Hepatocyte (in vitro differentiated cells): Measurements from ENCODE around the gene NFIA. TPM values are rescaled to one million over a fixed set of nuclear protein-coding genes. Genes with fewer than 3 reads are reported as not detected.

Source experiments
- DNase-seq: peaks from one replicate; pipeline ENCODE4 v3.0.0-alpha.2; 2016; ENCODE audit warnings: low spot score
- H2AFZ ChIP-seq: fragments of 200-600 bp; sonication (generic); 2 replicates; pipeline ENCODE4 v1.6.0; 2016; ENCODE audit warnings: antibody characterized with exemption, mild to moderate bottlenecking
- H3K27ac ChIP-seq: fragments of 200-600 bp; sonication (generic); 2 replicates; pipeline ENCODE4 v1.5.1; 2016; ENCODE audit warnings: mild to moderate bottlenecking
- H3K27me3 ChIP-seq: fragments of 200-600 bp; sonication (generic); 2 replicates; pipeline ENCODE4 v1.6.1; 2016
- H3K36me3 ChIP-seq: fragments of 200-600 bp; sonication (generic); replicated peaks from 2 replicates; pipeline ENCODE4 v1.5.1; 2016; ENCODE audit warnings: low read depth; ENCODE audit not compliant: insufficient read depth
- H3K4me1 ChIP-seq: fragments of 200-600 bp; sonication (generic); 2 replicates; pipeline ENCODE4 v1.5.1; 2016; ENCODE audit warnings: mild to moderate bottlenecking, moderate library complexity; ENCODE audit not compliant: insufficient read depth
- H3K4me2 ChIP-seq: fragments of 200-600 bp; sonication (generic); 2 replicates; pipeline ENCODE4 v1.6.0; 2016
- H3K4me3 ChIP-seq: fragments of 200-600 bp; sonication (generic); 2 replicates; pipeline ENCODE4 v1.5.1; 2016; ENCODE audit warnings: mild to moderate bottlenecking
- H3K79me2 ChIP-seq: fragments of 200-600 bp; sonication (generic); 2 replicates; pipeline ENCODE4 v1.6.0; 2017; ENCODE audit warnings: mild to moderate bottlenecking
- H3K9me2 ChIP-seq: fragments of 200-600 bp; sonication (generic); replicated peaks from 2 replicates; pipeline ENCODE4 v1.6.0; 2017; ENCODE audit warnings: mild to moderate bottlenecking; ENCODE audit not compliant: insufficient read depth
- H3K9me3 ChIP-seq: fragments of 200-600 bp; sonication (generic); 2 replicates; pipeline ENCODE4 v1.5.1; 2016; ENCODE audit warnings: low read depth, mild to moderate bottlenecking
- H4K20me1 ChIP-seq: fragments of 200-600 bp; sonication (generic); 2 replicates; pipeline ENCODE4 v1.6.0; 2016; ENCODE audit warnings: mild to moderate bottlenecking; ENCODE audit not compliant: insufficient read depth, poor library complexity, severe bottlenecking
- EZH2 ChIP-seq: fragments of 200-600 bp; sonication (generic); IDR thresholded peaks from 2 replicates; pipeline ENCODE4 v1.6.1; 2016; ENCODE audit warnings: antibody characterized with exemption, mild to moderate bottlenecking, borderline replicate concordance
- EZH2phosphoT487 ChIP-seq: fragments of 200-600 bp; sonication (generic); IDR thresholded peaks from one replicate; pipeline ENCODE4 v1.6.1; 2018; ENCODE audit warnings: antibody characterized with exemption, mild to moderate bottlenecking, low read depth, moderate library complexity; ENCODE audit not compliant: unreplicated experiment, severe bottlenecking
- WGBS: methylation state at CpG from one replicate; pipeline ENCODE4 v1.1.6; 2016; ENCODE audit warnings: low lambda C conversion rate; ENCODE audit errors: missing lambda C conversion rate; 5-methylcytosine and 5-hydroxymethylcytosine counted together
- polyA plus RNA-seq: library from polyadenylated mRNA; unstranded; fragments of >200 nt; fragmentation: Nextera tagmentation; extraction: Ambion mirVana; gene quantifications from 2 replicates; pipeline ENCODE4 v1.2.1, GENCODE V29; 2016
- total RNA-seq: library from RNA; depleted of rRNA; stranded (reverse); fragments of >200 nt; gene quantifications from 2 replicates; pipeline ENCODE4 v1.2.3, GENCODE V29; 2014
- TF ChIP-seq, protein P1 (sequence below): fragments of 200-600 bp; sonication (generic); IDR thresholded peaks from 2 replicates; pipeline ENCODE4 v1.5.1; 2016; ENCODE audit warnings: antibody characterized with exemption, mild to moderate bottlenecking; ENCODE audit not compliant: poor library complexity

Gene NFIA
- total and polyA plus RNA-seq, 2 experiments from 2014 or later, result 15.1 to 18.2 TPM

DNA sequence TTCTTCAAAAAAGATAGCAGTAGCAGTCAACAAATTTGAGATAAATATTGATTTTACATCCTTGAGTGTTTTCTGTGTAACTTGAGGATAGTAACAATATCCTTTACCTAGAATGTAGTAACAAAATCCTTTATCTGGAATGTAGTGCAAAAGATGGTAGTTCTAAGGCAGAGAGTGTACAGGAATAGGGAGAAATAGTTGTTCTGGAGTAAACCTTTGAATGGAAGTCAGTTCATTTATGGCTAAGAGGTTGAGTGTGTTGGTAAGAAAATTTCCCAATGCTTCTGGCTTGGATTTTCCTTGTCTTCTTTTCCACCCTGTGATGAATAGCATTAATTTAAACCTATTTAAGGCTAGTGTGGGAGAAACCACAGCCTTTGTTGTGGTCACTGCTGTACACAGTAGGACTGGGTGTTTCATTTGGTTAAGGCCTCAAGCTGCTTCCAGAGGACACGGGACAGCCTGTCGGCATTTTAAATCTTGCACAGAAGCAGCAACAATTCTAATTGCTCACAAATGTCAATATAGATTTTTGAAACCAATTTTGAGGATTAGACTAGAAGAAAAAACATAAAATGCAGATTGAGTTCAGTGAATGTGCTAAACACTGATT, 11.3 kb downstream of the NFIA start:
- no peak overlapping the region for H3K4me2 ChIP-seq

DNA sequence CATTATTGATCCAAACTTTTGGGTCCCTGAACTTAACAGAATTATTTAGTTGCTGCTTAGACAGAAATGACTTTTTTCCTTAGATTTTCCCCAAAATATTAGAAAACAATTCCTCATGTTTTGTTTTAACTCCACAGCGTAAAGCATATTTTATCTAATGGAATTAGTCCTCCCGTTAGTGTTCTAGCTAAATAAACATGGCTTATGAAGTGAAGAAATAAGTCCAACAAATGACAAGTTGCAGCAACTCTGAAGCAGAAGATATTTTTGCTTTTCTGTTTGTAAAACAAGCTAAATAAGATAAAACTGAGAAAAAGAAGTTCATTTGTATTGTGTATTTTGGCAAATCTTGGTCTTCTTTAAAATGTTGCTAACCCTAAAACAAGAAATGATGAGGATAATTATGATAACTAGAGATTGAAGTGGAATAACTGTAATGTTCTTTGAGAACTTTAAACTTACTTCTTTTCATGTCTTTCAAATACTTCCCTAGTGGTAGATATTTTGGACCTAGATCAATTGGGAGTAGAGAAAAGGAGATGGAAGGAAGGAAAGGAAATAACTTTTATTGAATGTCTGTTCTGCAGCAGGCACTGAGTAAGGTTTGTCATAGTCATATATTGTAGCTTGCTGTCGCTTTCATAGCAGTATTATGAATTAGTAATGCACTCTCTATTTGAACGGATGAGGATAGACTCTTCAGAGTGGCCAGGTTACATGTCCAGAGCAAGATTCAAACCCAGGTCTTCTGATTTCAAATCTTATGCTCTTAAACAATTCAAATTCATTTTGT, 12.5 kb downstream of the NFIA start:
- 75% methylated on average over 4 of the region's 4 CpGs for WGBS
- DNase-seq, result no peak
- Histone ChIP-seq H3K27me3 (no peaks in the 10 kb centered on the region), H3K27ac (no peak overlapping the region), H3K4me1 (no peaks in the 10 kb centered on the region), H4K20me1 (no peaks in the 10 kb centered on the region), H3K9me3 (no peaks in the 10 kb centered on the region), H3K9me2 (no peaks in the 10 kb centered on the region), H3K36me3 (no peaks in the 10 kb centered on the region), H3K79me2 (peaks cover 91% of the 10 kb centered on the region), H2AFZ (no peak overlapping the region), H3K4me3 (no peak overlapping the region), H3K4me2 (peak overlapping the region; percentile 20)
- no peak for TF ChIP-seq EZH2
- TF ChIP-seq, protein P1, sequence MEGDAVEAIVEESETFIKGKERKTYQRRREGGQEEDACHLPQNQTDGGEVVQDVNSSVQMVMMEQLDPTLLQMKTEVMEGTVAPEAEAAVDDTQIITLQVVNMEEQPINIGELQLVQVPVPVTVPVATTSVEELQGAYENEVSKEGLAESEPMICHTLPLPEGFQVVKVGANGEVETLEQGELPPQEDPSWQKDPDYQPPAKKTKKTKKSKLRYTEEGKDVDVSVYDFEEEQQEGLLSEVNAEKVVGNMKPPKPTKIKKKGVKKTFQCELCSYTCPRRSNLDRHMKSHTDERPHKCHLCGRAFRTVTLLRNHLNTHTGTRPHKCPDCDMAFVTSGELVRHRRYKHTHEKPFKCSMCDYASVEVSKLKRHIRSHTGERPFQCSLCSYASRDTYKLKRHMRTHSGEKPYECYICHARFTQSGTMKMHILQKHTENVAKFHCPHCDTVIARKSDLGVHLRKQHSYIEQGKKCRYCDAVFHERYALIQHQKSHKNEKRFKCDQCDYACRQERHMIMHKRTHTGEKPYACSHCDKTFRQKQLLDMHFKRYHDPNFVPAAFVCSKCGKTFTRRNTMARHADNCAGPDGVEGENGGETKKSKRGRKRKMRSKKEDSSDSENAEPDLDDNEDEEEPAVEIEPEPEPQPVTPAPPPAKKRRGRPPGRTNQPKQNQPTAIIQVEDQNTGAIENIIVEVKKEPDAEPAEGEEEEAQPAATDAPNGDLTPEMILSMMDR, result no peak
- TF ChIP-seq EZH2phosphoT487, result no peak

More for the DNA sequence above, 11.3 kb downstream of the NFIA start:
- no peaks in the 10 kb centered on the region for H3K27me3 ChIP-seq
- no peaks in the 10 kb centered on the region for H3K4me1 ChIP-seq
- no peaks in the 10 kb centered on the region for H3K9me3 ChIP-seq
- no peak overlapping the region for H3K4me3 ChIP-seq
- WGBS, result 76% methylated on average over 2 of the region's 2 CpGs
- no peak for DNase-seq
- H3K9me2 ChIP-seq, result no peaks in the 10 kb centered on the region
- no peak overlapping the region for H3K27ac ChIP-seq
- TF ChIP-seq EZH2 (no peak), EZH2phosphoT487 (no peak)
- TF ChIP-seq, protein P1, result no peak
- H2AFZ ChIP-seq, result no peak overlapping the region
- H3K79me2 ChIP-seq, result peaks cover 92% of the 10 kb centered on the region
- no peaks in the 10 kb centered on the region for H4K20me1 ChIP-seq
- no peaks in the 10 kb centered on the region for H3K36me3 ChIP-seq

DNA sequence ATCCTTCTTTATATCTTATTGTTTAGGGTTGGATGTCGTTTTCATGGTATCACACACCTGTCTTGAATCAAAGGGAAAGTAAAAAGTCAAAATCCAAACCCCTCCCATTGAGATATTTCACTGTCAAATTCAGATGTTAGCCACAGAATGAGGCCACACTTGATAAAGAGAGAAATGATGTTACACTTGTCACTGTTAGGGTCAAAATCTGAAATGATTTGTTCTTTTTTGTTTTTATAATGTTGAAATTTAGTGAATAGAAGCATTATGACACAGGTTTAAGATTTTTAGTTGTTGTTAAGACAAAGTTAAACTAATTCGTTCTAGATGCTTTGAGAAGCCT, 13.1 kb downstream of the NFIA start:
- no peaks in the 10 kb centered on the region for H4K20me1 ChIP-seq
- H2AFZ ChIP-seq, result no peak overlapping the region
- H3K27me3 ChIP-seq, result no peaks in the 10 kb centered on the region
- H3K9me3 ChIP-seq, result no peaks in the 10 kb centered on the region
- H3K9me2 ChIP-seq, result no peaks in the 10 kb centered on the region
- no peaks in the 10 kb centered on the region for H3K4me1 ChIP-seq
- H3K4me3 ChIP-seq, result no peak overlapping the region
- H3K36me3 ChIP-seq, result no peaks in the 10 kb centered on the region
- peaks cover 91% of the 10 kb centered on the region for H3K79me2 ChIP-seq
- no peak overlapping the region for H3K4me2 ChIP-seq
- no peak overlapping the region for H3K27ac ChIP-seq
- 85% methylated on average over 2 of the region's 2 CpGs for WGBS
- TF ChIP-seq EZH2 (no peak), EZH2phosphoT487 (no peak)
- TF ChIP-seq, protein P1, result no peak
- no peak for DNase-seq
